GM12878 (cell line): ENCODE results near the gene TTLL3. TPM values are rescaled to one million over a fixed set of nuclear protein-coding genes. Genes with fewer than 3 reads are reported as not detected.

Experiments
- ATAC-seq: fragments of 200-7000 bp; cut with Tn5 transposase; 3 replicates; pipeline ENCODE4 v1.9.1; 2020; ENCODE audit warnings: mild to moderate bottlenecking, moderate library complexity
- BruUV-seq: library from RNA; stranded (reverse); fragments of 400-500 nt; replicated peaks from 2 replicates; lab custom pipeline; 2021; lab: Mats Ljungman, UMichigan
- CTCF ChIA-PET: fragments of 300-600 bp; sonication (Branson Sonifier 250); formaldehyde crosslinking; extraction: SDS; loops from one replicate; lab custom pipeline; 2021; ENCODE audit warnings: inconsistent platforms; lab: Yijun Ruan, JAX
- POLR2A ChIA-PET: fragments of 350-600 bp; formaldehyde crosslinking; extraction: SDS; loops from one replicate; lab custom pipeline; 2021; ENCODE audit warnings: inconsistent platforms; lab: Charles Lee
- RAD21 ChIA-PET: fragments of 300-600 bp; sonication (Branson Sonifier 250); formaldehyde crosslinking; loops from one replicate; lab custom pipeline; 2023; ENCODE audit warnings: antibody characterized with exemption; ENCODE audit not compliant: unreplicated experiment; lab: Charles Lee
- SMC1A ChIA-PET: fragments of 300-600 bp; sonication (Branson Sonifier 250); formaldehyde crosslinking; loops from one replicate; lab custom pipeline; 2023; ENCODE audit not compliant: unreplicated experiment, uncharacterized antibody; lab: Charles Lee
- DNase-seq: peaks from one replicate; pipeline ENCODE4 v3.0.0-alpha.2; 2011; ENCODE audit warnings: low read depth, low spot score
- FAIRE-seq: peaks from 3 replicates; lab custom pipeline; 2011; peaks lifted over from hg19 to GRCh38; lab: Jason Lieb, UNC
- H2AFZ ChIP-seq: 2 replicates; pipeline ENCODE4 v1.6.0; 2011; ENCODE audit warnings: low read depth, low read length, control low read depth; ENCODE audit not compliant: control insufficient read depth
- H3K27ac ChIP-seq: 2 replicates; pipeline ENCODE4 v1.5.1; 2011; ENCODE audit warnings: control low read depth; ENCODE audit not compliant: control insufficient read depth, insufficient read depth
- H3K27me3 ChIP-seq, 2 experiments: replicated peaks in 1 of 2; 2 replicates each; pipeline versions ENCODE4 v1.6.0 to v1.6.1; 2011; ENCODE audit warnings: low read length in 1 of 2; ENCODE audit not compliant: control insufficient read depth in 2 of 2, insufficient read depth in 2 of 2
- H3K36me3 ChIP-seq, 2 experiments: 2 replicates each; pipeline ENCODE4 v1.5.1; 2011; ENCODE audit warnings: low read length in 1 of 2; ENCODE audit not compliant: control insufficient read depth in 2 of 2, insufficient read depth in 2 of 2
- H3K4me1 ChIP-seq: 2 replicates; pipeline ENCODE4 v1.6.1; 2011; ENCODE audit warnings: mild to moderate bottlenecking, low read length, moderate library complexity, mixed read lengths; ENCODE audit not compliant: control insufficient read depth, insufficient read depth
- H3K4me2 ChIP-seq: 2 replicates; pipeline ENCODE4 v1.6.0; 2011; ENCODE audit warnings: control low read depth; ENCODE audit not compliant: control insufficient read depth, insufficient read depth
- H3K4me3 ChIP-seq: fragments of 200-600 bp; sonication (generic); 2 replicates; pipeline ENCODE4 v1.5.1; 2016
- H3K79me2 ChIP-seq: 2 replicates; pipeline ENCODE4 v1.6.0; 2011; ENCODE audit warnings: low read length; ENCODE audit not compliant: control insufficient read depth, insufficient read depth
- H3K9ac ChIP-seq: 2 replicates; pipeline ENCODE4 v1.8.0; 2011; ENCODE audit warnings: low read length, control low read depth, mixed read lengths; ENCODE audit not compliant: control insufficient read depth, insufficient read depth
- H3K9me3 ChIP-seq: replicated peaks from 3 replicates; pipeline ENCODE4 v1.5.1; 2011; ENCODE audit warnings: mild to moderate bottlenecking, low read length; ENCODE audit not compliant: control insufficient read depth, insufficient read depth
- H4K20me1 ChIP-seq: 2 replicates; pipeline ENCODE4 v1.6.0; 2011; ENCODE audit not compliant: control insufficient read depth, insufficient read depth
- NR2F1 ChIP-seq: fragments of 450-650 bp; conservative IDR thresholded peaks from 2 replicates; pipeline ENCODE4 v1.6.1; 2017; ENCODE audit warnings: mild to moderate bottlenecking
- WGBS: methylation state at CpG from one replicate; pipeline ENCODE4 v1.1.6; 2016; ENCODE audit warnings: low lambda C conversion rate; ENCODE audit not compliant: insufficient replicate concordance, insufficient coverage; ENCODE audit errors: missing lambda C conversion rate; 5-methylcytosine and 5-hydroxymethylcytosine counted together
- in situ Hi-C: fragments of 300-500 bp; cut with MboI; formaldehyde crosslinking; loops from 9 replicates; pipeline ENCODE4 v1.14.3; 2018; ENCODE audit warnings: mixed read lengths
- intact Hi-C: fragments of 100-400 bp; cut with micrococcal nuclease; formaldehyde crosslinking; loops from one replicate; pipeline ENCODE4 v1.14.2; 2022; ENCODE audit not compliant: unreplicated experiment
- polyA plus RNA-seq, 11 experiments: library from polyadenylated mRNA; depleted of rRNA in 4 of 11; unstranded in 6 of 11; stranded (reverse) in 5 of 11; fragments of >200 nt; fragmentation: Nextera tagmentation in 4 of 11; fragmentation: Illumina TruSeq in 1 of 11; extraction: Ambion mirVana in 4 of 11; extraction: Trizol in 1 of 11; gene quantifications; 1 replicate in 1 of 11; 2 replicates in 10 of 11; pipeline versions ENCODE4 v1.2.1 to v1.2.3, GENCODE V29; 2011 to 2016; ENCODE audit warnings: inconsistent platforms in 2 of 11, missing spikeins in 2 of 11, low read depth in 1 of 11
- total RNA-seq, 4 experiments: library from RNA; depleted of rRNA in 3 of 4; stranded (reverse); fragments of >200 nt in 3 of 4; fragmentation: Illumina TruSeq in 1 of 4; extraction: Trizol in 1 of 4; gene quantifications; 2 replicates each; pipeline versions ENCODE4 v1.2.1 to v1.2.3, GENCODE V29; 2013 to 2021
- TF ChIP-seq, protein P1 (sequence below): fragments of 450-650 bp; IDR thresholded peaks from 2 replicates; pipeline ENCODE4 v1.6.1; 2016; ENCODE audit warnings: mild to moderate bottlenecking
- TF ChIP-seq, protein P2 (sequence below): fragments of 450-650 bp; IDR thresholded peaks from 2 replicates; pipeline ENCODE4 v1.6.1; 2017; ENCODE audit warnings: antibody characterized with exemption, mild to moderate bottlenecking, moderate library complexity

The TTLL3 gene
- total and polyA plus RNA-seq, 10 of the 15 experiments (the other 5 are each of a cell fraction or from before 2014, with no cell fraction given) = 4.2 to 51.3 (median 18.9) TPM

DNA sequence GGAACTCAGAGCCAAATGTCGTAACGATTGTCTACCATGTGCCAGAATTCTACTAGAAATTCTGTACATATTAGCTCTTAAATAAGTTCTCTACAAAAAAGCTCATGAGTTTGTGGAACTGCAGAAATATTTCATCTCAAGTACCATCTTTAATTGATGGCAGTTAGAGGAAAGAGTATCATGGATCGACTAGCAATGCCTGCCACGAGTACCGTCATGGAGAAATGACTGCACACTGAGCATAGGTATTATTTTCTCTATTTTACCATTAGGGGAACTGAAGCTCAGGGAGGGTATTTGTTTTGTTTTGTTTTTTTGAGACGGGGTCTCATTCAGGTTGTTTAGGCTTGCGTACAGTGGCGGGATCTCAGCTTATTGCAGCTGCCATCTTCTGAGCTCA is 31.0 kb downstream of the TTLL3 start:
- Histone ChIP-seq H3K9me3 (no peaks in the 10 kb centered on the region), H3K79me2 (peaks cover 8% of the 10 kb centered on the region), H4K20me1 (no peaks in the 10 kb centered on the region; the same call in 1 of the 2 replicates), H3K4me3 (no peak overlapping the region), H3K4me1 (peaks cover 11% of the 10 kb centered on the region), H3K27ac (no peak overlapping the region), H3K4me2 (no peak overlapping the region), H3K9ac (no peak overlapping the region), H3K27me3 (no peaks in the 10 kb centered on the region), H2AFZ (no peak overlapping the region), H3K36me3 (peaks cover 5 to 12% of the 10 kb centered on the region in 2 experiments; a peak in 2 of 4 replicates)
- FAIRE-seq (no peak), ATAC-seq (no peak), DNase-seq (no peak)
- no TSS peak for BruUV-seq
- WGBS = 87% methylated on average over 8 of the region's 8 CpGs
- in situ Hi-C loops (no loop called here), intact Hi-C loops (loop anchor here (5.0 kb wide), 1 partner anchor 91 kb away; the partner anchor contains the start of gene CRELD1)
- SMC1A ChIA-PET = interaction anchor here (1.2 to 1.5 kb wide), 2 partner anchors 46 to 51 kb away, joined by 3 to 4 read pairs; no protein-coding TSS in a partner anchor
- RAD21 ChIA-PET = no interaction called here
- TF ChIP-seq, protein P1, sequence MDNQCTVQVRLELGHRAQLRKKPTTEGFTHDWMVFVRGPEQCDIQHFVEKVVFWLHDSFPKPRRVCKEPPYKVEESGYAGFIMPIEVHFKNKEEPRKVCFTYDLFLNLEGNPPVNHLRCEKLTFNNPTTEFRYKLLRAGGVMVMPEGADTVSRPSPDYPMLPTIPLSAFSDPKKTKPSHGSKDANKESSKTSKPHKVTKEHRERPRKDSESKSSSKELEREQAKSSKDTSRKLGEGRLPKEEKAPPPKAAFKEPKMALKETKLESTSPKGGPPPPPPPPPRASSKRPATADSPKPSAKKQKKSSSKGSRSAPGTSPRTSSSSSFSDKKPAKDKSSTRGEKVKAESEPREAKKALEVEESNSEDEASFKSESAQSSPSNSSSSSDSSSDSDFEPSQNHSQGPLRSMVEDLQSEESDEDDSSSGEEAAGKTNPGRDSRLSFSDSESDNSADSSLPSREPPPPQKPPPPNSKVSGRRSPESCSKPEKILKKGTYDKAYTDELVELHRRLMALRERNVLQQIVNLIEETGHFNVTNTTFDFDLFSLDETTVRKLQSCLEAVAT = peak; percentile 69
- TF ChIP-seq, protein P2, sequence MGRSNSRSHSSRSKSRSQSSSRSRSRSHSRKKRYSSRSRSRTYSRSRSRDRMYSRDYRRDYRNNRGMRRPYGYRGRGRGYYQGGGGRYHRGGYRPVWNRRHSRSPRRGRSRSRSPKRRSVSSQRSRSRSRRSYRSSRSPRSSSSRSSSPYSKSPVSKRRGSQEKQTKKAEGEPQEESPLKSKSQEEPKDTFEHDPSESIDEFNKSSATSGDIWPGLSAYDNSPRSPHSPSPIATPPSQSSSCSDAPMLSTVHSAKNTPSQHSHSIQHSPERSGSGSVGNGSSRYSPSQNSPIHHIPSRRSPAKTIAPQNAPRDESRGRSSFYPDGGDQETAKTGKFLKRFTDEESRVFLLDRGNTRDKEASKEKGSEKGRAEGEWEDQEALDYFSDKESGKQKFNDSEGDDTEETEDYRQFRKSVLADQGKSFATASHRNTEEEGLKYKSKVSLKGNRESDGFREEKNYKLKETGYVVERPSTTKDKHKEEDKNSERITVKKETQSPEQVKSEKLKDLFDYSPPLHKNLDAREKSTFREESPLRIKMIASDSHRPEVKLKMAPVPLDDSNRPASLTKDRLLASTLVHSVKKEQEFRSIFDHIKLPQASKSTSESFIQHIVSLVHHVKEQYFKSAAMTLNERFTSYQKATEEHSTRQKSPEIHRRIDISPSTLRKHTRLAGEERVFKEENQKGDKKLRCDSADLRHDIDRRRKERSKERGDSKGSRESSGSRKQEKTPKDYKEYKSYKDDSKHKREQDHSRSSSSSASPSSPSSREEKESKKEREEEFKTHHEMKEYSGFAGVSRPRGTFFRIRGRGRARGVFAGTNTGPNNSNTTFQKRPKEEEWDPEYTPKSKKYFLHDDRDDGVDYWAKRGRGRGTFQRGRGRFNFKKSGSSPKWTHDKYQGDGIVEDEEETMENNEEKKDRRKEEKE = no peak
- no peak for TF ChIP-seq NR2F1
- CTCF ChIA-PET = interaction anchor here (0.7 to 1.8 kb wide), 3 partner anchors 90 to 478 kb away, joined by 3 to 4 read pairs (median 4); partner anchors contain the start of gene THUMPD3
- POLR2A ChIA-PET = no interaction called here
